ENCODE results near the gene EXOC3L1.

Gene EXOC3L1

GRCh38 chr16:67197704-67198103 is 7.8 kb upstream of the EXOC3L1 start:
- no peak for DNase-seq (ENCODE audit: low spot score)

- DNase-seq (ENCODE audit: low spot score), result no peak
Observed at GRCh38 chr16:67196881-67197280, 6.9 kb upstream of the EXOC3L1 start.

DNA sequence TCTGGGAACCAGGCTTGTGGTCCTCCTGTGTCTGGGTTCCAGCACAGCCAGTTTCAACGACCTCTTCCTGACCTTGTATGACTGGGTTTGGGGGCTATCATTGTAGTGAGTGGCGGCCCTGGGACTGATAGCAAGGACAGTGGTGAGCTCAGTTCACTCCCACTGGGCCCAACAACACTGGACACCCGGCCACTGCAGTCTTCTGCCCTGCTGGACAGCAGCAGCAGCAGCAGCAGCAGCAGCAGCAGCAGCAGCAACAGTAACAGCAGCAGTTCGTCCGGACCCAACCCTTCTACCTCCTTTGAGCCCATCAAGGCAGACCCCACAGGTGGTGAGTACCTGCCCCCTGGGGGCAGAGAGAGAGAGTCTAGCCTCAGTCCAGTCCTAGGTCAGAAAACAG is 5.7 kb upstream of the EXOC3L1 start:
- DNase-seq (ENCODE audit: low spot score), result no peak

- DNase-seq (ENCODE audit: low spot score), result no peak
Observed at GRCh38 chr16:67194260-67194659, 4.3 kb upstream of the EXOC3L1 start.

- DNase-seq (ENCODE audit: low spot score), result no peak
Observed at GRCh38 chr16:67193536-67193935, 3.6 kb upstream of the EXOC3L1 start.

DNA sequence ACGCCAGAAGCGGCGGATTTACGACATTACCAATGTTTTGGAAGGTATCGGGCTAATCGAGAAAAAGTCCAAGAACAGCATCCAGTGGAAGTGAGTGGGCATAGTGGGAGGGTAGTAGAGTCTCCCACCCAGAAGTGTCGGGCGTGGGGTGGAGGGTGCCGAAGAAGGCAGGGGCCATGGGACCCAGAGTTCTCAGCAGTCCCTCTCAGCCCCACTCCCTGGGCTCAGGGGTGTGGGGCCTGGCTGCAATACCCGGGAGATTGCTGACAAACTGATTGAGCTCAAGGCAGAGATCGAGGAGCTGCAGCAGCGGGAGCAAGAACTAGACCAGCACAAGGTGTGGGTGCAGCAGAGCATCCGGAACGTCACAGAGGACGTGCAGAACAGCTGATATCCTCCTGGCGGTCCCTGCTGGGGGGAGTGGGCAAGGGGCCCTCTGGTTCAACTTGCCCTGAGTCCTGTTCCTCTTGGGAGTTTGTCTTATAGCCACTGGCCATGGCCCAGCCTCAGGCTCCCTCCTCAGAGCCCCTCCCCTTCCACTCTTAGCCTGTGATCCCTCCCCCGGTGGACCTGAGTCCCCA is 2.9 kb upstream of the EXOC3L1 start:
- DNase-seq (ENCODE audit: low spot score), result no peak

- peak; percentile 93 for DNase-seq (ENCODE audit: low spot score)
Observed at GRCh38 chr16:67191995-67192681, 2.2 kb upstream of the EXOC3L1 start, which contains the start of gene E2F4. TSS of gene E2F4 (plus strand) at chr16:67192155. CDS start at chr16:67192228, 73 bp downstream.

GRCh38 chr16:67191411-67191994 is 1.6 kb upstream of the EXOC3L1 start:
- no peak for DNase-seq (ENCODE audit: low spot score)

GRCh38 chr16:67190448-67191399 is 788 bp upstream of the EXOC3L1 start:
- DNase-seq (ENCODE audit: low spot score), result no peak

GRCh38 chr16:67188798-67189197 is 1.1 kb downstream of the EXOC3L1 start:
- no peak for DNase-seq (ENCODE audit: low spot score)

DNA sequence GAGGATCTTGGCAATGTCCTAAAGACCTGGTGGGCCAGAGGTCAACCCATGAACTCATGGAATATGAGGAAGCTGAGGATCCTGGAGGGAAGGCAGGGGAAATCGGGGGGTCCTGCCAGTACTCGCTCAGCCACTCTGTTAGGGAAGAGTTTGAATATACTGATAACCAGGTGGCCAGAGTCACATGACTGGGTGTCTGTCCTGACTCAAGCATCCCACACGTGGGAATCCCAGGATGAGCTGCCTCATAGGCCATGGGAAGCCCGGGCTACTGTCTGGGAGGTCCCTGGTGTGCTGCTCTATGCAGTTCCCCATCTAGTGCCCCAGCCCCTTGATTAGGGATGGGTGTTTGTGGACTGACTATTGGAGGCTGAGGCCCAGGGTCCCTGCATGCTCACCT is 1.6 kb downstream of the EXOC3L1 start:
- DNase-seq (ENCODE audit: low spot score), result no peak

DNA sequence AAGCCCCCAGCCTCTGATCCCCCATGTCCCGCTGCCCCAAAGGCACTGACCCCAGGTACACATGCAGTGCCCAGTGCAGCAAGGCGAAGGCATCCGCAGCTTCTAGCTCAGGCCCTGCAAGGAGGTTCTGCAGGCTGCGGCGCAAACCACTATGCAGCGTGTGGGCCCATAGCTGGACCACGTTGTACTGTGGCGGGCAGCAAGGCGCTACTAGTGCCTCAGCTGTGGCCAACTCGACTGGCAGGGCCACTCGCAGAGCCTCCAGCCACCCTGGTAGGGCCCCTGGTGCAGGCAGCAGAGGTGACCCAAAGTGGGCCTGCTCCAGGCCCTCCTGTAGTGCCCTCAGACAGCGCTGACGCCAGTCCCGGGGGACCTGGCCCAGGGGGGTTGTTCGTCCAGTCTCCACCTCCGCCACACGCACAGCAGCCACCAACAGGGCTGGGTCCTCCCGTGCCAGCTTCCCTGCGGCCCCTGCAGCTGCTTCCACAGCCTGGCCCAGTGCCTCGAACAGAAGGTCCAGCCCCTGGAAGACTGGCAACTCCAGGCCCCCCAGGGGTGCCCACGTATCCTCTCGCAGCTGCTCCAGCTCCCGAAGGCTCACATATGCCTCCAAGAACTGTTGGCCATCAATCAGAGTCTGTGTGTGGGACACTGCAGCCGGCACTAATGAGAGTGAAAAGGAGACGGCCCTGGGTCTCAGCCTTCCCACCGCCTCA is 2.6 kb downstream of the EXOC3L1 start:
- no peak for DNase-seq (ENCODE audit: low spot score)

GRCh38 chr16:67186550-67186950 is 3.4 kb downstream of the EXOC3L1 start:
- DNase-seq (ENCODE audit: low spot score), result no peak

DNA sequence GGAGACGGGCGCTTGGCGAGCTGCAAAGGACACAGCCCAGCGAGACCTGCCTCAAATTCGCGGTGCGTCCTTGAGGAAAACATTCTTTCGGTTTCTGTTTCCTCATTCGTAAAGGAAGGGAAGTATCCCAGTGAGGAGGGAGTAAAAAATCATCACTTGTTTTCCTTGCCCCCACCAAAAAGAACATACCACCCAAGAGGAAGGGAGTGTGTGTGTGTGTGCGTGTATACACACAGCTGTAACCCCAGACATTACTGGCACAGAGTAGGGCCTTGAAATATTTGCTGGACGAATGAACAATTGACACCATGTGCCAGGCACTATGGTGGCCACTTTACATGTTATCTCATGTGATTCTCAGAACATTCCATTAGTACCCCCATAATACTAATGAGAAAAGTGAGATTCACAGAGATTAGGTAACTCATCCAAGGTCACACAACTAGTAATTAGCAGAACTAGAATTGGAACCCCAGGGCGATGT is 4.2 kb downstream of the EXOC3L1 start:
- no peak for DNase-seq (ENCODE audit: low spot score)

- DNase-seq (ENCODE audit: low spot score), result peak; percentile 93
Observed at GRCh38 chr16:67184995-67185650, 4.8 kb downstream of the EXOC3L1 start.

DNA sequence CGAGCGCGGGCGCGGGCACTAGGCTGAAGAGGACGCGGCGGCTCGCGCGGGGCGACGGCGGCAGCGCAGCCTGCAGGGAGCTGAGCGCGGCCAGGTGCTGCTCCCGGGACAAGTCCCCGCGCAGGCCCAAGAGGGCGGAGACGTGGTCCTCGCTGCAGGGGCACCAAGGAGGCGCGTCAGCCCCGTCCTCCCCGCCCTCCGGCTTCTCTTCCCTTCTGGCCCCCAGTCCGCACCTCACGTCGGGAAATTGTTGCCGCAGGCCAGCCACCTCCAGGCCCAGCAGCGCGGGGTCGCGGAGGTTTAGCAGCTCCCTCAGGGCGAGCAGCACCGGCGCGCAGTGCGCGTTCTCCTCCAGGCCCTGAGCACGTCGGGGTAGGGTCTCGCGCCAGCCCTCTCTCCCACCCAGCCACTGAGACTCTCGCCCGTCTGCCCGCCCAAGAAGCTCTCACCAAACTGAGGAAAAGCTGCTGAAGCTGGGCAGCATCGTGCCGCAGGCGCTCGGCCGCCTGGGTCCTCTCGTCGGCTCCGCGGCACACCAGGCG is 5.4 kb downstream of the EXOC3L1 start:
- DNase-seq (ENCODE audit: low spot score), result no peak

DNA sequence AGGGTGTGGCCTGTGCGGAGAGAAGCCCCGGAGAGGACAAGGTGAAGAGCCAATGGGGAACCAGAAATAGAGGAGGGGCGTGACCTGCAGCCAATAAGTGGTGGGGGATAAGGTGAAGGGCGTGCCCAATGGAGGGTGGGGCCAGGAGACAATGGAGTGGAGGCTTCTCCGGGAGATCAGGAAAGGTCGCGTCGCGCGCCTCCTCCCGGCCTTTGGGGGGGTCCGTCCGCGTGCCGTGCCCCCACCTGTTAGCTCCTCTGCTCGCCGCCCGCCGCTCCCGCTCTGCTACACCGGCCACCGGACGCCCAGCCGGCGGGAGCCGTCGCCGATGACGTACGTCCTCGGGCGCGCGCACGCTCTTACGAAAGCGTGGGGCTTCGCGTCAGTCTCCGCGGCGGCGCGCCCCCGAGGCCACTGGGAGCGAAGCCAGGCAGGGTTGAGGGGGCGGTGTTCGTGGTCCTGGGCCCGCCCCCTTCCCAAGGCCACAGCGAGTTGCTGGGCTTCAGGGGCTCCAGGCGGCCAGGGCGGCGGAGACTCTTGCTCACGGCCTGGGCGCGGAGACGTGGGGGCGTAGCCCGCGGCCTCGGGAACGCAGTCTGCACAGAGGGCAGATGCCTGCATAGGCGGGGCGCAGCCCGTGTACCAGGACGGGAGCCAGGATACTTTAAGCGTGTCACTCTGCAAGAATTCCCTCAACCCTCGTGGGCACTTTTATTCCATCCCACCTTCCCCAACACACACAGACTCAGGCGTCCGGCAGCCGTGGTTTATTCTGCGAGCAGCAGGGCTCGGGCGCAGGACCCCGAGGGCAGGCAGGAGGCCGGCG is 6.1 kb downstream of the EXOC3L1 start, which contains the start of gene MATCAP1:
TSS of gene MATCAP1 (minus strand) at position 337 of the 826 bp plus-strand sequence. CDS start 3,353 bp downstream, outside the sequence.
- peak; percentile 97 for DNase-seq (ENCODE audit: low spot score)

DNA sequence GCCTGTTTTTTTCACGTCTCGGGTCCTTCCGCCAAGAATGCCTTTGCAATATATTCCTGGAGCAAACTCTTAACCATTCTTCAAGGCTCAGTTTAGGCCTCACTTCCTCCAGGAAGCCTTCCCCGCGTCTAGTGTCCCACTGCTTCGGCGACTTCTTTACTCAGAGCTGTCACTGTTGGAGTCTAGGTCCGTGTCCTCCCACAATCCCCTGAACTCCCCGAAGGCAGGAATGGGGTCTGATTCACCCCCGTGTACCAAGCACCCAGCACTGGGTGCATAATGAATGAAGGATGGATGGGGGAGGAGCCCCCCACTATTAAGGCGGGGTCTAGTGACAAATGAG is 6.7 kb downstream of the EXOC3L1 start:
- DNase-seq (ENCODE audit: low spot score), result no peak

- DNase-seq (ENCODE audit: low spot score), result no peak
Observed at GRCh38 chr16:67182288-67182687, 7.6 kb downstream of the EXOC3L1 start.

DNA sequence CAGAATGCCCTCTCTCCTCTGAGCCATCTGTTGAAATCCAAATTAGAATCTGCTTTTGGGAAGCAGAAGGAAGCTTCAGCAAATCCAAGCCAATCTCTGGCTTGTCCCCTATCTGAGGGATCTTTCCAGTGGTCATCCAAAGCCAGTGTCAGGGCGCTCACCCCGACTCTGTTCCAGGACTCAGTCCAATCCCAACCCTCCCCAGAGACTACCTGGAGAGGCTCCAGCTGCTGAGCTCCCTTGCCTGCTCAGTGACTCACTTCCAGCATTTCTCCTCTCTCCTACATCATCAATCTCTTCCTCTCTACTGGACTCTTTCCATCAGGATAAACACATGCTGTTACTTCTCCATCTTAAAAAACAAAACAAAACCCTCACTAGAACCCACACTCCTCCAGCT is 8.6 kb downstream of the EXOC3L1 start:
- no peak for DNase-seq (ENCODE audit: low spot score)
